HepG2 (cell line): ENCODE data around the gene RPP21. TPM values are rescaled to one million over a fixed set of nuclear protein-coding genes. Genes with fewer than 3 reads are reported as not detected.
A peak's percentile ranks its signal among the peaks of the same experiment; 100 is the strongest.

Experiments used
- ATAC-seq: fragments of 200-7000 bp; cut with Tn5 transposase; 3 replicates; pipeline ENCODE4 v1.9.1; 2020; ENCODE audit warnings: mild to moderate bottlenecking, moderate library complexity
- BruUV-seq: library from RNA; stranded (reverse); fragments of 400-500 nt; replicated peaks from 2 replicates; lab custom pipeline; 2021; lab: Mats Ljungman, UMichigan
- CTCF ChIA-PET: fragments of 300-600 bp; formaldehyde crosslinking; extraction: SDS; loops from one replicate; lab custom pipeline; 2021; ENCODE audit warnings: low total read pairs, inconsistent platforms, low intra/inter-chr PET ratio; lab: Yijun Ruan, JAX
- POLR2A ChIA-PET: fragments of 350-600 bp; sonication (Branson Sonifier 250); formaldehyde crosslinking; loops from one replicate; lab custom pipeline; 2020; ENCODE audit warnings: antibody characterized with exemption, inconsistent platforms; lab: Yijun Ruan, JAX
- DNase-seq: peaks from one replicate; pipeline ENCODE4 v3.0.0-alpha.2; 2015; ENCODE audit warnings: low spot score
- FAIRE-seq: peaks from 3 replicates; lab custom pipeline; 2011; peaks lifted over from hg19 to GRCh38; lab: Jason Lieb, UNC
- H2AFZ ChIP-seq: one replicate; pipeline ENCODE4 v1.6.1; 2011; ENCODE audit warnings: low read length, inconsistent platforms
- H3K27ac ChIP-seq: fragments of 300-600 bp; 3 replicates; pipeline ENCODE4 v1.8.0; 2011; ENCODE audit warnings: mixed run types, mild to moderate bottlenecking, mixed read lengths, low read length, inconsistent platforms; ENCODE audit not compliant: insufficient read depth; ENCODE audit errors: extremely low read length
- H3K27me3 ChIP-seq, 2 experiments: fragments of 200-600 bp in 1 of 2; 2 replicates in 1 of 2; 3 replicates in 1 of 2; pipeline versions ENCODE4 v1.6.0 to v1.8.0; 2011; ENCODE audit warnings: low read length in 2 of 2, mild to moderate bottlenecking in 2 of 2, moderate library complexity in 2 of 2, inconsistent platforms in 1 of 2; ENCODE audit not compliant: insufficient read depth in 2 of 2, control insufficient read depth in 1 of 2
- H3K36me3 ChIP-seq, 2 experiments: fragments of 200-600 bp in 1 of 2; replicated peaks in 1 of 2; 2 replicates in 1 of 2; 3 replicates in 1 of 2; pipeline versions ENCODE4 v1.5.1 to v1.8.0; 2011; ENCODE audit warnings: low read length in 2 of 2, inconsistent platforms in 1 of 2; ENCODE audit not compliant: insufficient read depth in 2 of 2, control insufficient read depth in 1 of 2
- H3K4me1 ChIP-seq: 2 replicates; pipeline ENCODE4 v1.5.1; 2012; ENCODE audit warnings: low read length, inconsistent platforms; ENCODE audit not compliant: insufficient read depth
- H3K4me2 ChIP-seq: 2 replicates; pipeline ENCODE4 v1.6.0; 2011; ENCODE audit warnings: low read depth, low read length, inconsistent platforms
- H3K4me3 ChIP-seq, 3 experiments: fragments of 200-600 bp in 1 of 3; sonication (generic), shearing (Covaris generic) in 1 of 3; replicated peaks in 1 of 3; 2 replicates each; pipeline ENCODE4 v1.5.1; 2011 to 2016; ENCODE audit warnings: low read length in 3 of 3, inconsistent platforms in 2 of 3, low read depth in 2 of 3, mild to moderate bottlenecking in 2 of 3, control low read depth in 1 of 3, mixed read lengths in 1 of 3; ENCODE audit not compliant: insufficient read depth in 1 of 3
- H3K79me2 ChIP-seq: one replicate; pipeline ENCODE4 v1.6.1; 2011; ENCODE audit warnings: low read length, inconsistent platforms; ENCODE audit not compliant: insufficient read depth
- H3K9ac ChIP-seq: 2 replicates; pipeline ENCODE4 v1.6.0; 2011; ENCODE audit warnings: mild to moderate bottlenecking, low read depth, low read length, inconsistent platforms; ENCODE audit not compliant: insufficient read depth
- H3K9me3 ChIP-seq: 2 replicates; pipeline ENCODE4 v1.5.1; 2012; ENCODE audit warnings: mild to moderate bottlenecking, low read length
- H4K20me1 ChIP-seq: 2 replicates; pipeline ENCODE4 v1.6.0; 2011; ENCODE audit warnings: inconsistent platforms, mild to moderate bottlenecking, low read length, moderate library complexity; ENCODE audit not compliant: insufficient read depth
- EED ChIP-seq: sonication (generic); formaldehyde crosslinking; IDR thresholded peaks from 2 replicates; pipeline ENCODE4 v1.5.0; 2020; ENCODE audit warnings: mild to moderate bottlenecking, missing genetic modification reagents
- ESRRA ChIP-seq: sonication (generic); formaldehyde crosslinking; IDR thresholded peaks from 2 replicates; pipeline ENCODE4 v1.5.1; 2020; ENCODE audit warnings: mild to moderate bottlenecking, low read depth, missing genetic modification reagents
- NFRKB ChIP-seq: fragments of 450-650 bp; IDR thresholded peaks from 2 replicates; pipeline ENCODE4 v1.6.1; 2017
- PRDM10 ChIP-seq: sonication (generic); formaldehyde crosslinking; IDR thresholded peaks from 2 replicates; pipeline ENCODE4 v1.4.0; 2020; ENCODE audit warnings: low read depth, missing genetic modification reagents
- ZNF329 ChIP-seq: sonication (generic); formaldehyde crosslinking; IDR thresholded peaks from 2 replicates; pipeline ENCODE4 v1.9.0; 2021; ENCODE audit warnings: low read depth, mild to moderate bottlenecking, missing genetic modification reagents
- ZNF354B ChIP-seq: sonication (generic); formaldehyde crosslinking; IDR thresholded peaks from 2 replicates; pipeline ENCODE4 v1.8.0; 2022; ENCODE audit warnings: mild to moderate bottlenecking, missing genetic modification reagents
- ZNF407 ChIP-seq: sonication (generic); formaldehyde crosslinking; IDR thresholded peaks from one replicate; pipeline ENCODE4 v1.5.1; 2020; ENCODE audit warnings: mild to moderate bottlenecking, missing genetic modification reagents; ENCODE audit errors: not compliant biosample characterization
- WGBS: methylation state at CpG from one replicate; pipeline ENCODE4 v1.1.6; 2017; ENCODE audit warnings: low lambda C conversion rate; 5-methylcytosine and 5-hydroxymethylcytosine counted together
- in situ Hi-C: cut with HindIII; loops from 2 replicates; pipeline ENCODE4 v1.10.0; 2017; ENCODE audit warnings: low pct_unique_long_range_greater_than_20kb; ENCODE audit not compliant: extremely low pct_ligation_motif_present
- intact Hi-C: fragments of 100-400 bp; cut with micrococcal nuclease; formaldehyde crosslinking; loops from one replicate; pipeline ENCODE4 v1.10.0; 2022; ENCODE audit not compliant: unreplicated experiment
- polyA plus RNA-seq, 8 experiments: library from polyadenylated mRNA; depleted of rRNA in 3 of 8; stranded (reverse) in 7 of 8; unstranded in 1 of 8; fragments of >200 nt; fragmentation: Illumina TruSeq in 4 of 8; extraction: Trizol in 4 of 8; gene quantifications; 2 replicates each; pipeline versions ENCODE4 v1.2.1 to v1.2.3, GENCODE V29; 2011 to 2016; ENCODE audit warnings: low read depth in 4 of 8, missing spikeins in 1 of 8, mixed read lengths in 1 of 8; ENCODE audit not compliant: insufficient read depth in 1 of 8
- total RNA-seq, 5 experiments: library from RNA; depleted of rRNA; stranded (reverse); fragments of >200 nt; fragmentation: Illumina TruSeq; extraction: Trizol; gene quantifications; 2 replicates each; pipeline ENCODE4 v1.2.3, GENCODE V29; 2016; ENCODE audit warnings: low read depth in 1 of 5

Gene RPP21
- total and polyA plus RNA-seq, 2 of the 13 experiments (the other 11 are each of a cell fraction or from before 2014, with no cell fraction given): 53.1 to 72.3 TPM

GRCh38 chr6:30312266-30312665 is 32.7 kb upstream of the RPP21 start:
- in situ Hi-C loops (no loop called here), intact Hi-C loops (no loop called here)
- H2AFZ ChIP-seq: no peak overlapping the region
- peaks cover 27 to 69% of the 10 kb centered on the region in 2 experiments for H3K36me3 ChIP-seq
- peak overlapping the region; percentile 25 for H3K27ac ChIP-seq
- peaks cover 89% of the 10 kb centered on the region for H3K79me2 ChIP-seq
- no peaks in the 10 kb centered on the region for H3K9me3 ChIP-seq
- no peak overlapping the region for H3K9ac ChIP-seq
- peaks cover 47% of the 10 kb centered on the region for H4K20me1 ChIP-seq
- 93% methylated on average over 2 of the region's 2 CpGs for WGBS
- ATAC-seq (no peak), FAIRE-seq (no peak)
- no peak overlapping the region for H3K4me3 ChIP-seq
- ChIA-PET POLR2A (interaction anchor here (0.6 to 4.4 kb wide), 4 partner anchors 11 to 246 kb away, joined by 3 to 23 read pairs (median 3); partner anchors contain the start of genes TRIM26 and TRIM39), CTCF (no interaction called here)
- no peak for TF ChIP-seq ZNF329 (CRISPR knock-in tag)
- TF ChIP-seq ESRRA (CRISPR knock-in tag): no peak
- TF ChIP-seq NFRKB: no peak
- no peak for TF ChIP-seq ZNF407 (CRISPR knock-in tag)
- no peak for TF ChIP-seq ZNF354B (CRISPR knock-in tag)
- TF ChIP-seq PRDM10 (CRISPR knock-in tag): no peak
- TF ChIP-seq EED: no peak
- TF ChIP-seq, all 625 proteins: peak for 0
- DNase-seq: no peak
- no TSS peak for BruUV-seq
- Histone ChIP-seq H3K4me2 (no peak overlapping the region), H3K4me1 (peaks cover 20% of the 10 kb centered on the region), H3K27me3 (no peaks in the 10 kb centered on the region)
